ENCODE data around the gene MADD. TPM values are rescaled to one million over a fixed set of nuclear protein-coding genes. Genes with fewer than 3 reads are reported as not detected.

MADD gene
- polyA plus RNA-seq, 10 donors, result 23.9 to 33.1 (median 29.8) TPM

DNA sequence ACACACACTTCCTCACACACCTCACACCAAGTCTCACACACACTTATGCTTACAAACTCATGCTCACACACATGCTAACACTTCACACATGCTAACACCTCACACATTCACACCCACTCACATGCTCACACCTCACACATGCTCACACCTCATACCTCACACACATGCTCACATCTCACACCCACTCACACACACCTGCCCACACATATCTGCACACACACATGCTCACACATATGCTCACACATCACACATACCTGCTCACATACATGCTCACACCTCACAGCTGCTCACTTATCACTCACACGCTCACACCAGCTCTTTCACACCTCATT, 87.0 kb downstream of the MADD start:
- no peak for DNase-seq

DNA sequence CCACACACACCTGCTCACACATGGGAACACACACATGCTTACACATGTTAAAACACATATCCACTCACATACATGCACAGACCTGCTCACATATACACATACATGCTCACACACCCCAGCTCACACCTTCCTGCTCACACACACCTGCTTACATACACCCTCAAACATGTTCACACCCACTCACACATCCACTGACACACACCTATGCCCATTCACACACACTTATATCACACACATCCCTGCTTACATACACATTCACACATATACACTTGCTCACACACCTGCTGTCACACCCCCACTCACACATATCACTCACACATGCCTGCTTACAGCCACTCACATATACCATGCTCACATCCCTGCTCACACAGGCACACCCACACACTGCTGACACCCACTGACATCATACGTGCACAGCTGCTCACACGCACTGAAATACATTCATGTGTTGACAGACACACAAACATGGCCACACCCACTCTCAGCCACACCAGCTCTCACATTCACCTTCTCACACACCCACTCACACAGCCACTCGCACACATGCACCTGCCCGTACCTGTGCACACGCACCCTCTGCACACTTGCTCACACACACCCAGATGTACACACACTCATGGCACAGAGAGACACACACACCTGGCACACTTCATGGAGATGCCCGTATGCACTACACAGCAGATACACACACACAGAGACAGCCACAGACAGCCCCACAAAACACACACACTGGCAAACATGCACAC, 88.2 kb downstream of the MADD start:
- no peak for DNase-seq

DNA sequence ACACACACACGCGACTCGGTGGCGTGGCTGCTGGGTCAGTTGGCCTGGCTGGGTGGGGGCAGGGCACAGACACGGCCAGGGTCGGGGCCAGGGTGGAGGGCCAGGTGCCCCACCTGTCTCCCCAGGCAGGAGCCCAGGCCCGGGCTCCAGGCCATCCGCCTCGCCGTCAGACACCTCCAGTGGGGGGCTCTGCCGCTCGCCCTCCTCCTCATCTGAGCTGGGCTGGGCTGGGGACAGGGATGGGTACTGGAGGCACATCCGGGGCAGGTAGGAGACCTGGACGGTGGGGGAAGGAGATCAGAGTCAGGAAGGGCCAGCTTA, 88.8 kb downstream of the MADD start:
- DNase-seq, result no peak

DNA sequence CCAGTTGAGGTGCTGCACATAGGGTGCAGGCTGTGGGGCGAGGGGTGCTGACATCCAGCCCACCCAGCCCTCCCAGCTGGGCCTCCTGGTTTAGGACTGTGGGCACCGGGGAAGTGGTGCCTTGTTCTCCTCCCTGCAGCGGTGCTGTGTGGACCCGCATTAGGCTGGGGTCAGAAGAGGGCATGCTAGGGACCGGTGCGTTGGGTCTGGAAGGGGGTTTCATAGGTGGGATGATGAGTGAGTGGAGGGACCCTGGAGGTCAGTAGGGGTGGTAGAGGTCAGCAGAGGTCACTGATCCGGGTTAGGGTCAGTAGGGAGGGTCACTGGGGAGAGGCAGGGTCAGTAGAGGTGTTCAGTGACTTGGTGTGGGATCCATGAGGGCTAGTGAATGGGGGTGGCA, 89.2 kb downstream of the MADD start:
- DNase-seq, result no peak

DNA sequence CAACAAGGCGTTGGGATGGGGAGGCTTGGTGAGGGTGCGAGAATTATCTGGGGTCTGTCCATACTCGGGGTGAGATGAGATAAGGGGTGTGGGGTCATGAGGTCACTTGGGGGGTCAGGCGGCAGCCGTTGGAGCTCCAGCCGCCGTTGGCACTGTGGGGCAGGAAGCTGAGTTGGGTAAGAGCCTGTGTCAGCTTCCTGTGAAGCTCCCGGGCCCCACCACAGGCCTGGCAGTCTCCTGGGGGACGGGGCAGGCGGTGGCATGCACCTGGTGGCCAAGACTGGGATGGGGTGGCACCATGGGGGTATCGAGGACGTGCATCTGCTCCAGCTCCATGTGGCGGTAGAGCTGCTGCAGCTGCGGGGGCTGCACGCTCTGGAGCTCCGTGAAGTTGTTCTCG, 89.7 kb downstream of the MADD start:
- no peak for DNase-seq

DNA sequence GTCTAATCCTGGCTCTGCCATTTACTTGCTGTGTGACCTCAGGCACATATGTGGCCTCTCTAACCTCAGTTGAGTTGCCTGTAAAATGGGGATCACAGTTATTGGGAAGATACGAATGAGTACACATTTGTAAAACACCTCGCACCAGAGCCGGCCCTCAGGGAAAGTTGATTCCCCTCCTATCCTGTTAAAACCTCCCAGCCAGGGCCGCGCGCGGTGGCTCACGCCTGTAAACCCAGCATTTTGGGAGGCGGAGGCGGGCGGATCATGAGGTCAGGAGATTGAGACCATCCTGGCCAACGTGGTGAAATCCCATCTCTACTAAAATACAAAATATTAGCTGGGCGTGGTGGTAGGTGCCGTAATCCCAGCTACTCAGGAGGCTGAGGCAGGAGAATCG, 90.4 kb downstream of the MADD start:
- DNase-seq, result no peak

DNA sequence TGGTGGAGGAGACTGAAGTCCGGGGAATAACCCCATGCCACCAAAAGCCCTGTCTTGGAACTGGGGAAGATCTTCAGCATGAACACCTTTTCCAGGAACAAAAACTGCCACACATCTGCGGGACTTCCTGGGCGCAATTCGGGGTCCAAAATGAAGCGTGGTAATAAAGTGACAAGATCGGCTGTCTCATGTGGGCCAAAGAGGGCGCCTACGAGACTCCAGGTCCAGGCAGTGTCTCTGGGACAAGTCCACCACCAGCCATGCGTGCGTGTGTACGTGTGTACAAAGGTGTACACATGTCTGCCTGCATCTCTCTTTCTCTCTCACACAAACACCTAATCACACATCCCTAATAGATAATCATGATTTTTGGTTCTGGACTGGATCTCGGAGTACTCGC, 91.5 kb downstream of the MADD start:
- no peak for DNase-seq

DNA sequence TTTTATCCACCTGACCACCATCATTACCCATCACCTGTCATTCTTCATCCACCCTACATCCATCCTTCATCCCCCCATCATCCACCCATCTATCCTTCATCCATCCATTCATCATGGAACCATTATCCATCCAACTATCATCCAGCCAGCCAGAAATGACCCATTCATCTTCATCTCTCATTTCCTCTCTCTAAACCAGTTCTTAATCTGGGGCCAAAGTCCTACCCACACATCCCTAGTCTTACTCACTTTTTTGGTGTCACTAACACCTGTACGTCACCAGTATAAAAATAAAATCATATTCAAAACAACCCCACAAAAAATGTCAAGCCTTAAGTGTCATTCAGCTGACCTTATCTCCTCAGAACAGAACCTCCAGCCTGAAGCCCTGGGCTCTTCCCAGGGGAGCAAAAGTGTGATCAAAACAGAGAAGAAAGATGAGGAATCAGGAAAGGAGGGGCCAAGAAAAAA, 96.1 kb downstream of the MADD start:
- DNase-seq, result no peak

DNA sequence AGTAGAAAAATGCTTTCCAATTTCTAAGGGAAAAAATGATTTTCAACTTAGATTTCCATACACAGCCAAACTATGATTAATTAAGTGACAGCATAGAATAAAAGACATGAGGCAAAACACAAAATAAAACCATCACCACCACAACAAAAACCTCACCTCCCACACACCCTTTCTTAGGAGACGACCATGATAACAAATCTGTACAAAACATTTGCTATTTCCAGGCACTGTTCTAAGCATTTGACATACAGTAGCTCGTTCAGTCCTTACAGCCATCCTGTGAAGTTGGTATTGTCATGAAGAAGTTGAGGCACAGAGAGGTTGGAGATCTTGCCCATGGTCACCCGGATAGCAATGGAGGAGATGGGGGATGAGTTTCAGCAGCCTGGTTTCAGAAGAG, 99.7 kb downstream of the MADD start:
- no peak for DNase-seq

DNA sequence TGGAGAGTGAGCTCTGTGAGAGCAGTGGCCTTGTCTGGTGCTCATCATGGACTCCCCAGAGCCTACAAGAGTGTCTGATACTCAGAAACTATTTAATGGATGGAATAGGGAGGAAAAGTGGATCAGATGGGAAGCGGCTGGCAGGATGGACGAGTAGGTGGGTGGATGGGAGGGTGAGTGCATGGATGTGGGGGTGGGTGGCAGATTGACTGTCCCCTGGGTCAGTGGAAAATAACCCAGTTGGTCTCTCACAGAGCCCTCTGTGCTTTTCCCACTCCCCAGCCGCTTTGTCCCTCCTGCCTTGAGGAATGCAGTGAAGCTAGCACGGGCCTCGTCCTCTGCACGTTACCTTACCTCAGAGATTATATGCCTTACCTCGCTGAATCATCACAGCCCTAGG, 102.5 kb downstream of the MADD start:
- no peak for DNase-seq

DNA sequence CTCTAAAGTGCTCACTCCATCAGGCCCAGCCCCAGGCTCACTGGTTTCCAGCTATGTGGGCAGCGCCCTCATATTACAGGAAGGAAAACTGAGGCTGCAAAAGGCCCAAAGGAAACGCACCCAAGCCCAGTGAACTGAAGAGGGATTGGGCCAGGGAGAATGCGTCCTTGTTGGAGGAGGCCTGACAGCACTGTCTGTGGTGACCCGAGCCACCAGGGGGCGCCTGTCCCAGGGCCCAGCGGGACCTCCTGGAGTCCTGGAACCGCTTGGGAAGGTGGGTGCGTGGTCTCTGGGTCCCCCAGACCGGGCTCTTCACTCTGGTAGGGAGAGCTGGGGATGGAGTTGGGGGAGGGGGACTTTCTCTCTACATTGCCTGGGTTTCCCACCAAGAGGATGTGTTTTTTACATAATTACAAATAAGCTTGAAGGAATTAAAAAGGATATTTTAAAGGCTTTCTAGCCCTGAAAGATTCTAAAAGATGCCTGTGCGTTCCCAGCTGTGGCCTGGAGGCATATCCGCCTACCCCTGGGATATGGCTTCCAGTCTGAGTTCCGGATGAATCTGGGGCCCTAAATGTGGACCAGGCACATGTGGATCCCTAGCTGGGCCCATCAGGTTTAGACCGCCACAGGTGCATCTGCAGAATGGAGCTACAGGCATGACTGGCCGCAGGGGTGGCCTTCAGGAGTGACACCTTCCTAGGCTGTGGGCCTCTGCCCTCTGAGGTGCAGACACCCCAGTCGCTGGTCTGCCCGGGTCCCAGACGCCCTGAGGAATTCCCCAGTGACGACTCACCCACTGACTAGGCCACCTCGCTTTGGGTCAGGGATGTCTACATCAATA, 104.2 kb downstream of the MADD start:
- DNase-seq, result peak; percentile 51 to 84 (median 80)

DNA sequence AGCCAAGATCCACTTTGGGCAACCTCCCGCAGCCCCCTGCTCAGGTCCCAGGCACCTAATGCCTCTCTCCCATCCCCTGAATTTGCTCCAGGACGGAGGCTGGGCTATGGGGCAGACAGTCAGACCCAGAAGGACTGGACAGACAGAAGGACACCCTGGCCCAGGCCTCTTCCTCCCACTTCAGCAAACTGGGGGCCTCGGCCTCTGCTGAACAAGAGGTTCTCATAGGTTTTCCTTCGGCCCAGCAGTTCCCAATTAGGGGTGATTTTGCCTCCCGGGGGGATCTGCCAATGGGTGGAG, 104.7 kb downstream of the MADD start:
- no peak for DNase-seq

DNA sequence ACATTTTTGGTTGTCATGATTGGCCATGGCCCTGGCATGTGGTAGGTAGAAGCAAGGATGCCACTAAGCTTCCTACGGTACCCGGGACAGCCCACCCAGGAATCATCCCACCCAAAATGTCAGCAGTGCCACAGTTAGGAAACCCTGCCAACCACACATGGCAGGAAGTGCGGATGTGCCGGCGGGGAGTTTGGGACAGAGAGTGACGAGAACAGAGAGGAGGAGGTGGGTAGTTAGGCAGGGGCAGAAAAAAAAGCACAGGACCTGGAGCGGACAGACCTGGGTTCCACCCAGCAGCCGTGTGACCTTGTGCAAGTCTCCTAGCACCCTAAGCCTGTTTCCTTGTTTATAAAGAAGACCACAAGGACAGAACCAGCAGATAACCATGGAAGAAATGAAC, 105.1 kb downstream of the MADD start:
- no peak for DNase-seq

DNA sequence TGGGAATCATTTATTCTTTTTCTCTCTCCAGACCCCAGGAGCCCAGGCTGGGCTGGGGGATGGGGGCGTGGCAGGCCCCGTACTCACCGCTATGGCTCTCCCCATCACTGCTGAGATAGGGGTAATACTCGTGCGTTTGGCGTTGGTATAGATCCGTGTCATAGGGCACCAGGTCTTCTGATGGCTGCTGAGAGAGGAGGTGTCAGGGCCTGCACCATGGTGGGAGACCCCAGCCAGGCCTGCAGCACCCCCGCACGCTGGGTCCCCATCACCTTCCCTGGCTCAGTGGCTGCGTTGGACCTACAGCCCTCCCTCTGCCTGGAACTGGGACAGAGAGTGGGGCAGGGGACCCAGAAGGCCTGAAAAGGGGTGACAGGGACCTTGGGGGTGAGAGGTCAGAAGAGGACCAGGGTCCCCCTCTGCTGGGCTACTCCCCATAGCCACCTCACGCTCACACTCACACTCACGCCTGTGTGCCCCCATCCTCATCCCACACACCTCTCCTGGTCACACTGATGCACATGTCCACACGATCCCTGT, 105.7 kb downstream of the MADD start:
- DNase-seq, result no peak

DNA sequence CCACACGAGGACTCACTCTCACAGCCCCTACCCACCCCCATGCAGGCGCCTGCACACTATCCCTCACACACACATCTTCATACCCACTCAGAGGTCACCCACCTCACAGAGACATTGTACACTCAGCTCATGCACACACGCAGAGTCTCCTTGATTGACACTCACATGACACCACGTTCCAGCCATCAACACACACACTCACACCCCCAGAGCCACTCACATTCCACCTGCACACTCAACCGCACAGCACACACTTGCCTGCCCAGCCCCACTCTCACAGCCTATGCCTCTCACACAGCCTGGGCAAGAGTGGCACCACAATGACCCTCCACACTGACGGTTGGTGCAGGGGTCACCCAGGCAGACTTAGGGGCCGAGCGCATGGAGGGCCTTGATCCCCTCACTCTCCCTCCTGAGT, 106.2 kb downstream of the MADD start:
- no peak for DNase-seq

DNA sequence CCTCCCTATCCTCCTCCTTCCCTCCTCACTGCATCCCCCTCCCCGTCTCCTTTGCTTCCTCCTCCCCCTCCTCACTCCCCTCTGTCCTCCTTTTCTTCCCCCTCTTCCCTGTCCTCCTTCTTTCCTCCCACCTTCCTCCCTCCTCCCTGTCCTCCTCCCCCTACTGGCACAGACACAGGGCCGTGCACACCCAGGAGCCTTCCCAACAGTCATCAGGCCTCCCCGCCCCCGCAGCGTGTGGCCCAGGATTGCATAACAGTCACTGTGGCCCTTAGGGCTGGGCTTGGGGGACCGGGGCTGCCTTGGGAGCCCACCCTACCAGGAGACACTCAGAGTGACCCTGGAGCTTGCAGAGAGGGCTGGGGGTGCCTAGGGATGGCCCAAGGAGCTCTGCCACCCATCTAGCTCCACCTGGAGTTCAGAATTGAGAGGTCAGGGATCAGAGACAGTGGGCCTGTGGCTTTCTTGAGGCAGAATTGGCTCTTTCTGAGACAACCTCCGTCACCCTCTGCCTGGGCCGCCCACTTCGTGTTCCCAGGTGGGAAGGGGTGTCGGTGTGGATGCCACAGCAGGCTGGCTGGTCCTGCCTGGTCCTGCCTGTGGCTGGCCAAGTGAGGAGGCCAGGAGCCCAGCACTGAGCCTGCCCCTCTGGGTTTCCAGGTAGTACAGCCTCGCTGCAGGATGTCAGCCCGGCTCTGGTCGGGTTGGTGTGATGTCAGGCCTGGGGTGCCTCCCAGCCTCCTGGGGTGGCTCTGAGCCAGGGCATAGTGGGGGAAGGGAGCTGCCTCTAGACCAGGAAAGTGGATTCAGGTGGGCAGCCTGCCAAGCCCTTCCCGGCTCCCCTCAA, 106.8 kb downstream of the MADD start:
- DNase-seq, result no peak

DNA sequence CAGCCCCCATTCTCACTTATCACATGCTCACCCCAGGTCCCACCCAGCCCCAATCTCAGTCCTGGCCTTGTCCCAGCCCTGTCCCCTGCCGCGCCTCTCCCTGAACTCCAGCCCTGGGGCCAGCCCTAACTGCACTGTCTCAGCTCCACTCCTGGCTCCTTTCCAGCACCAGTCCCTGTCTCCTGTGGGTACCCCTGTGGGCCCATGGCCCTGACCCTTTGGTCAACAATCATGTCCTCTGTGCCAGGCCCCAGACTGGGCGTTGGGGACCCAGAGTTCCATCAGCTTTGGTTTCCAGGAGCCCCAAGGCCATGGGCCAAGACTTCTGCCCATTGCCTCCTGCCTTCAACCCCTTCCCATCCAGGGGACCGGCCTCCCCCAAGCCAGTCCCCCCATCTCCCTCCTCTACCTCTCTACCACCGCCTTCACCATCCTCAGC, 107.7 kb downstream of the MADD start:
- no peak for DNase-seq

DNA sequence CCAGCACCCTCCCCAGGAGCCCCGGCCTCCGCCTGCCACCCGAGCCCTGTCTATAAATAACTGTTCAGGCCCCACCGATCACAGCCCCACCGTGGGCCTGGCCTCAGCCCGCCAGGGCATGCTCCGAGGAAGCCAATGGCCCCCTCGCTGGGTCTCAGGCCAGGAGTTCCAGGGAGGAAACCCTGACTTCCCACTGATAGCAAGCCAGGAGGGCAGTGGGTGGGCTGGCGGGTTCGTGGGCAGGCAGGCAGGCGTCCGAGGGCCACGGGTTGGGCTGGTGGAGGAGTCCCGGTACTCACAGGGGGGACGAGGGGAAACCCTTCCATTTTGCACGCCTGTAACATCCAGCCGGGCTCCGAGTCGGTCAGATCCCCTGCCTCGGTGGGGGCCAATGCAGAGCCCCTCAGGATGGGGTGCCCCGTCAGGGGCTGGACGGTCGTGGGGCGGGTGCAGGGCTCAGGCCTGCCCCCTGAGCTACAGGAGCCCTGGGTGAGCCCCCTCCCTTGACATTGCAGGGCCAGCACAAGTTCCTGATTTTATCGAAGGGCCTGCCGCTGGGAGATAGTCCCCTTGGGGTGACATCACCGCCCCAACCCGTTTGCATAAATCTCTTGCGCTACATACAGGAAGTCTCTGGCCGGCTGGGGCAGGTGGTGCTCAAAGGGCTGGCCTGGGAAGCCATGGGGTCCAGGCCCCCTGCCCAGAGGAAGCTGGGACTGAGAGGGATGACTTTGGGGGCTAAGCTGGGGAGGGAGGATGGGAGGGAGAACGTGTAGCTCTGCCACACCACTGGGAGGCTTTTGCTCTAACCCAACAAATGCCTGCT, 108.3 kb downstream of the MADD start, which contains the start of gene SPI1:
Gene SPI1 (minus strand): TSS at position 538 of the 826 bp plus-strand sequence. CDS start 194 bp downstream, at position 344.
- DNase-seq, result peak in 1 of 3 donors; percentile 48

DNA sequence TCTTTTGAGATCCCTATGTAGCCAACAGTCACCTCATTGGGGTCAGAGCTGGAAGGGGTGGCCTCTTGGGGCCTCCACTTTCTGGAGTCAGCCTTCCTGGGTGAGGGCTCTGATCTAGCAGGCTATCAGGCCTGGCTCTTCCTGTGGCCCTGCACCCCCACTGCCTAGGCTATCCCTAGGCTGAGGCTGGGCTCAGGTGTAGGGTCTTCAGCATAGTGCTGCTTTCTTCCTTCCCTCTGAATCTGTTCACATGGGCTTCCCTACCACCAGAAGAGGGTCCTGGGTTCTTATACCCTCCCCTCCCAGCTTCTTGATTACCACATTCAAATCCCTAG, 108.9 kb downstream of the MADD start:
- DNase-seq, result no peak

DNA sequence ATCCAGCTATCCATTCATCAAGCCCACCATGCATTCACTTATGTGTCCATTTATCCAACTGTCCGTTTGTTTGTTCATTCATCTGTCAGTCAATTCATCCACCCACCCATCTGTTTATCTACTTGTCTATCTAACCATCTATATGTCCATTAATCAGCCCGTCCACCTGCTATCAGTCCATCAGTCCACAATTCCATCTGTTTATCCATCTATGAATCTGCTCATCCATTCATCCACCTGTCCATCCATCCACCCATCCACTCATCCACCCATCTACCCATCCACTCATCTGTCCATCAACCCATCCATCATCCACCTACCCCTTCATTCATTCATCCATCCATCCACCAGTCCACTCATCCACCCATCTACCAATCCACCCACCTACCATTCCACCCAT, 109.4 kb downstream of the MADD start:
- no peak for DNase-seq

Measured in muscle of back (tissue), 11 donors.